GM12872 (cell line): ENCODE data around the gene HOXC4.

Experiments used
- CTCF ChIP-seq: IDR thresholded peaks from 3 replicates; pipeline ENCODE4 v1.5.1; 2011; ENCODE audit warnings: low read depth, mild to moderate bottlenecking, low read length, moderate library complexity; ENCODE audit not compliant: insufficient read depth

Gene HOXC4

GRCh38 chr12:54022960-54023884 lies 30.4 kb upstream of the HOXC4 start:
- no peak for TF ChIP-seq CTCF

GRCh38 chr12:54024127-54024526 lies 29.5 kb upstream of the HOXC4 start:
- no peak for TF ChIP-seq CTCF

- TF ChIP-seq CTCF, result no peak
Observed at GRCh38 chr12:54024581-54025305, 28.9 kb upstream of the HOXC4 start.

GRCh38 chr12:54025499-54026405 lies 27.9 kb upstream of the HOXC4 start:
- no peak for TF ChIP-seq CTCF

- no peak for TF ChIP-seq CTCF
Observed at GRCh38 chr12:54026640-54027441, 26.8 kb upstream of the HOXC4 start.

GRCh38 chr12:54027442-54027786 lies 26.2 kb upstream of the HOXC4 start:
- TF ChIP-seq CTCF, result no peak
